HFFc6 (cell line): ENCODE results near the gene BICRAL. TPM values are rescaled to one million over a fixed set of nuclear protein-coding genes. Genes with fewer than 3 reads are reported as not detected.

Experiments
- DNase-seq: peaks from one replicate; pipeline ENCODE4 v3.0.0-alpha.2; 2018
- H3K27ac Mint-ChIP-seq: 2 replicates; pipeline ENCODE4 v1.8.0; 2020; ENCODE audit warnings: mild to moderate bottlenecking, mixed read lengths
- H3K27me3 Mint-ChIP-seq: 2 replicates; pipeline ENCODE4 v1.8.0; 2021; ENCODE audit warnings: mild to moderate bottlenecking, moderate library complexity, mixed read lengths; ENCODE audit not compliant: insufficient read depth
- H3K36me3 Mint-ChIP-seq: 2 replicates; pipeline ENCODE4 v1.8.0; 2021; ENCODE audit warnings: low read depth, mixed read lengths
- H3K4me1 Mint-ChIP-seq: 2 replicates; pipeline ENCODE4 v1.8.0; 2020; ENCODE audit warnings: low read depth, mixed read lengths
- H3K4me3 Mint-ChIP-seq: 2 replicates; pipeline ENCODE4 v1.8.0; 2020; ENCODE audit warnings: mild to moderate bottlenecking, moderate library complexity, mixed read lengths
- H3K9me3 Mint-ChIP-seq: 2 replicates; pipeline ENCODE4 v1.8.0; 2020; ENCODE audit warnings: mild to moderate bottlenecking, mixed read lengths
- total RNA-seq, 6 experiments: library from RNA; stranded (reverse); fragmentation: NEBNext Ultra II Directional; extraction: Animal tissue kit (Norgen Biotek cat#: 25700); gene quantifications; 2 replicates in 1 of 6; 3 replicates in 5 of 6; pipeline ENCODE4 v1.2.3, GENCODE V29; 2021
- TF ChIP-seq, protein P1 (sequence below): fragments of 200-600 bp; sonication (generic); IDR thresholded peaks from 2 replicates; pipeline ENCODE4 v1.5.0; 2021; ENCODE audit warnings: antibody characterized with exemption, mild to moderate bottlenecking

The BICRAL gene
- total RNA-seq, 6 experiments from 2014 or later: 8.0 to 9.8 (median 9.4) TPM

DNA sequence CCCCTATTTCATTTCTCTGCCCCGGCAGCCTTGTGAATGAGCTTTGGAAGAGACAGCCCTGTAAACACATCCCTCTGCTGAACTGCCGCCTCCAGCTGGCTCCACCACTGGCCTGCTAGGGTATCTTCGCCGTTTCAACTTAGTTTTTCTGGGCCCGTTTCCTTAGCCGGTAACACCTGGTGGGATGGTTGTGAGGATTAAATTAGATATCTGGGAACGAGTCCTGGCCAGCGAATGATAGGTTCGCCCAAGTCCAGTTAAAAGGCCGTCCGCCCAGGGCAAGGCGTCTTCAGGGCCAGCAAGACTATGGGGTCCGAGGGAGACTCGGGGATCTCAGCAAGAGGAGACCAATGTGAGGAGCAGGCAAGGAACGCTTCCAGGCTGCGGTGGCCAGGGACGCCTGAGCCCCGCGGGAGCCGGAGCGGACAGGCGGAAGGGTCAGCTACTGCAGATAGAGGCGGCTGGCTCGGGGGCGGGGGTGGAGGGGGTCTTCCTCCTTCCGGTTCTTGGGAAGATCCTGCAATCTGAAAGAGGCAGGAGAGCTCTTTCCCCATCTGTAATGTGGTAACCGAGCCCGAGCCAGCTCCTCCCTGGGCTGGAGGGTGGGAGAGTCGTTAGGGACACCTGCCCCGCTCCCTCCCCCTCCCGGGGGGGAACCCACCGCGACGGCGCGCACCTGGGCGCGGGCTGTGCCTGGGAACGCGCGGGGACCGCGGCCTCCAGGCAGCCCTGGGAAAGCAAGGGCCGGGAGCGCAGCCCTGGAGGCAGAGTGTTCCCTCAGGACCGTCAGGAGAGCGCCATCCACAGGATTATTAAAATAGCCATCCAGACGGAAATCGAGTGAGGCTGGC, 129.5 kb downstream of the BICRAL start:
- no peak overlapping the region for H3K27ac Mint-ChIP-seq
- peak overlapping the region; percentile 13; the same call in 1 of the 2 replicates for H3K4me3 Mint-ChIP-seq
- TF ChIP-seq, protein P1, sequence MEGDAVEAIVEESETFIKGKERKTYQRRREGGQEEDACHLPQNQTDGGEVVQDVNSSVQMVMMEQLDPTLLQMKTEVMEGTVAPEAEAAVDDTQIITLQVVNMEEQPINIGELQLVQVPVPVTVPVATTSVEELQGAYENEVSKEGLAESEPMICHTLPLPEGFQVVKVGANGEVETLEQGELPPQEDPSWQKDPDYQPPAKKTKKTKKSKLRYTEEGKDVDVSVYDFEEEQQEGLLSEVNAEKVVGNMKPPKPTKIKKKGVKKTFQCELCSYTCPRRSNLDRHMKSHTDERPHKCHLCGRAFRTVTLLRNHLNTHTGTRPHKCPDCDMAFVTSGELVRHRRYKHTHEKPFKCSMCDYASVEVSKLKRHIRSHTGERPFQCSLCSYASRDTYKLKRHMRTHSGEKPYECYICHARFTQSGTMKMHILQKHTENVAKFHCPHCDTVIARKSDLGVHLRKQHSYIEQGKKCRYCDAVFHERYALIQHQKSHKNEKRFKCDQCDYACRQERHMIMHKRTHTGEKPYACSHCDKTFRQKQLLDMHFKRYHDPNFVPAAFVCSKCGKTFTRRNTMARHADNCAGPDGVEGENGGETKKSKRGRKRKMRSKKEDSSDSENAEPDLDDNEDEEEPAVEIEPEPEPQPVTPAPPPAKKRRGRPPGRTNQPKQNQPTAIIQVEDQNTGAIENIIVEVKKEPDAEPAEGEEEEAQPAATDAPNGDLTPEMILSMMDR: peak; percentile 29; the same call in 1 of the 2 replicates
- H3K9me3 Mint-ChIP-seq: no peaks in the 10 kb centered on the region
- no peaks in the 10 kb centered on the region; the same call in 1 of the 2 replicates for H3K27me3 Mint-ChIP-seq
- H3K36me3 Mint-ChIP-seq: no peaks in the 10 kb centered on the region
- no peak for DNase-seq
- peaks cover 11% of the 10 kb centered on the region for H3K4me1 Mint-ChIP-seq

DNA sequence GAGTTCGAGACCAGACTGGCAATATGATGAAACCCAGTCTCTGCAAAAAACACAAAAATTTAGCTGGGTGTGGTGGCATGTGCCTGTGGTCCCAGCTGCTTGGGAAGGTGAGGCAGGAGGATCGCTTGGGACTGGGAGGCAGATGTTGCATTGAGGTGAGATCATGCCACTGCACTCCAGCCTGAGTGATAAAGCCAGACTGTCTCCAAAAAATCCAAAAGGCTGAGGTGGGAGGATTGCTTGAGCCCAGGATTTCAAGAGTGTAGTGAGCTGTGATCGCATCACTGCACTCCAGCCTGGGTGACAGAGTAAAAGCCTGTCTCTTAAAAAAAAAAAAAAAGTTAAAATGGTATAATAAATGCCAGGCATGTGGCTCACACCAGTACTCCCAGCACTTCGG, 132.7 kb downstream of the BICRAL start:
- no peaks in the 10 kb centered on the region for H3K9me3 Mint-ChIP-seq
- no peak overlapping the region for H3K27ac Mint-ChIP-seq
- peaks cover 11% of the 10 kb centered on the region for H3K4me1 Mint-ChIP-seq

DNA sequence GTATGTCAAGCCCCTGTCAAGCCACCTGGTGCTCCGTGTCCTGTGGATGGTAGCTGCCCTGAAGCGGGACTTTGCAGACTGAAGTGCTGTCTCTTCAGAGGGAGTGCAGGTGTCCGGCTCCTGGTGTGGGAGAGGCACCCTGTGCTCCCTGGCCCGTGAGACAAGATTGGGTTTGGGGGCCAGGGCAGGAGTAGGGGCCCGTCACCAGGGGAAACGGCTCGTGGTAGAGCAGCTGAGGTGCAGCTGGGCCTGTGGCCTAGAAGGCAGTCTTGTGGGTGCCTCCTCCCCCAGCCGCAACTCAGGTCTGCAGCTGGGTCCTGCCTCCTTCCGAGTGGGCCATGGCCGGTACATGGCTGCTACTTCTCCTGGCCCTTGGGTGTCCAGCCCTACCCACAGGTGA, 133.9 kb downstream of the BICRAL start, which contains the start of gene PTCRA:
PTCRA (plus strand) TSS at position 322 of the 400 bp plus-strand sequence; CDS start at position 339, 17 bp downstream.
- no peak for DNase-seq
- Mint-ChIP-seq H3K4me1 (peaks cover 11% of the 10 kb centered on the region), H3K27ac (no peak within 1 kb of the TSS), H3K36me3 (no peaks in the 10 kb centered on the region), H3K4me3 (no peak within 1 kb of the TSS), H3K9me3 (no peaks in the 10 kb centered on the region), H3K27me3 (no peaks in the 10 kb centered on the region; the same call in 1 of the 2 replicates)
- TF ChIP-seq, protein P1: no peak

More for the DNA sequence above, 132.7 kb downstream of the BICRAL start:
- DNase-seq: peak; percentile 18
- Mint-ChIP-seq H3K4me3 (no peak overlapping the region), H3K36me3 (no peaks in the 10 kb centered on the region), H3K27me3 (no peaks in the 10 kb centered on the region; the same call in 1 of the 2 replicates)
- TF ChIP-seq, protein P1: no peak

DNA sequence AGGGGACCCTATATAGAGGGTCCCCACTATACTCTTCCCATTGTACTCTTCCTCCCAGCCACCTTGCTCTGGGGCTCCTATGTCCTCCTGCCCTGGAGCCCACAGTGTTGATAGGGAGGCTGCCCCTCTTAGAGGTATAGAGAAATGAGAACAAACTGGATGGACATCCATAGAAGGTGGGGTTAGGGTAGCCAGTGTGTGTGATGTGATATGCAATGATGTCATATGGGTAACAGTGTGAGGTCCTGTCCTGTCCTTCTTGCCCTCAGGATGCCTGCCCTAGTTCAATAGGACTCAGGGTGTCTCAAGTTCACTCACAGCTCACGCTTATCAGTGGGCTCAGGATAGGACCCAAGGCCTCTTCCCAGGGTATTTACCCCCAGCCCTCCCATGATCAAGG, 134.4 kb downstream of the BICRAL start:
- no peak overlapping the region for H3K4me3 Mint-ChIP-seq
- peaks cover 8% of the 10 kb centered on the region for H3K4me1 Mint-ChIP-seq
- H3K36me3 Mint-ChIP-seq: no peaks in the 10 kb centered on the region

More for the DNA sequence above, 134.4 kb downstream of the BICRAL start:
- Mint-ChIP-seq H3K27ac (no peak overlapping the region), H3K9me3 (no peaks in the 10 kb centered on the region), H3K27me3 (no peaks in the 10 kb centered on the region)
- TF ChIP-seq, protein P1: no peak
- no peak for DNase-seq

Other genes starting within 250 kb of the BICRAL start
- gene UBR2, start 218.0 kb upstream of the BICRAL start, total RNA-seq: 10 to 100 TPM; 18.0 to 20.5 (median 19.9) TPM
- gene PRPH2, start 59.5 kb upstream of the BICRAL start, total RNA-seq: 1 to 10 TPM in 2 of 6 experiments, under 1 TPM in 4; 0.19 to 2.0 (median 0.37) TPM
- gene TBCC, start 35.9 kb upstream of the BICRAL start, total RNA-seq: 10 to 100 TPM; 20.6 to 25.2 (median 22.5) TPM
- 100 to 1,000 TPM in 4 of 6 experiments, 10 to 100 TPM in 2; 94.6 to 110 (median 105) TPM for gene RPL7L1, start 97.6 kb downstream of the BICRAL start, total RNA-seq
- gene PTCRA, start 134.0 kb downstream of the BICRAL start, total RNA-seq: not detected
- gene CNPY3, start 147.4 kb downstream of the BICRAL start, total RNA-seq: 10 to 100 TPM; 38.0 to 51.7 (median 42.5) TPM
- gene GNMT, start 178.7 kb downstream of the BICRAL start, total RNA-seq: under 1 TPM in 5 of 6 experiments, not detected in 1; 0.16 to 0.24 (median 0.20) TPM
- 10 to 100 TPM; 20.3 to 31.7 (median 22.4) TPM for gene PEX6, start 197.1 kb downstream of the BICRAL start, total RNA-seq
- 10 to 100 TPM; 37.7 to 50.7 (median 43.4) TPM for gene PPP2R5D, start 202.5 kb downstream of the BICRAL start, total RNA-seq
- 100 to 1,000 TPM; 114 to 132 (median 118) TPM for gene MEA1, start 231.9 kb downstream of the BICRAL start, total RNA-seq
- gene KLHDC3, start 232.2 kb downstream of the BICRAL start, total RNA-seq: 10 to 100 TPM; 41.6 to 51.2 (median 45.9) TPM
- gene RRP36, start 239.6 kb downstream of the BICRAL start, total RNA-seq: 100 to 1,000 TPM in 2 of 6 experiments, 10 to 100 TPM in 4; 85.0 to 101 (median 96.4) TPM